Smooth muscle cell (in vitro differentiated cells): ENCODE results near the gene PTGES2. TPM values are rescaled to one million over a fixed set of nuclear protein-coding genes. Genes with fewer than 3 reads are reported as not detected.

ENCODE experiments used
- DNase-seq: peaks from one replicate; lab custom pipeline; 2025; ENCODE audit not compliant: unreplicated experiment; lab: John Stamatoyannopoulos, UW
- H2AFZ ChIP-seq: fragments of 200-600 bp; sonication (generic); 2 replicates; pipeline ENCODE4 v1.6.0; 2016; ENCODE audit warnings: antibody characterized with exemption, low read depth, mild to moderate bottlenecking
- H3F3A ChIP-seq: fragments of 200-600 bp; sonication (generic); 2 replicates; pipeline ENCODE4 v1.6.0; 2017; ENCODE audit warnings: antibody characterized with exemption, low read depth
- H3K27ac ChIP-seq: fragments of 200-600 bp; sonication (generic); 2 replicates; pipeline ENCODE4 v1.5.1; 2016; ENCODE audit warnings: low read depth, mild to moderate bottlenecking
- H3K27me3 ChIP-seq: fragments of 200-600 bp; sonication (generic); 2 replicates; pipeline ENCODE4 v1.6.1; 2016; ENCODE audit warnings: low read depth, mild to moderate bottlenecking
- H3K36me3 ChIP-seq: fragments of 200-600 bp; sonication (generic); 2 replicates; pipeline ENCODE4 v1.5.1; 2016; ENCODE audit warnings: low read depth
- H3K4me1 ChIP-seq: fragments of 200-600 bp; sonication (generic); 2 replicates; pipeline ENCODE4 v1.5.1; 2016; ENCODE audit warnings: low read depth
- H3K4me2 ChIP-seq: fragments of 200-600 bp; sonication (generic); 2 replicates; pipeline ENCODE4 v1.6.0; 2016; ENCODE audit warnings: mild to moderate bottlenecking
- H3K4me3 ChIP-seq: fragments of 200-600 bp; sonication (generic); 2 replicates; pipeline ENCODE4 v1.5.1; 2016; ENCODE audit warnings: mild to moderate bottlenecking
- H3K79me2 ChIP-seq: fragments of 200-600 bp; sonication (generic); 2 replicates; pipeline ENCODE4 v1.6.0; 2016; ENCODE audit warnings: low read depth, mild to moderate bottlenecking
- H3K9ac ChIP-seq: fragments of 200-600 bp; sonication (generic); 2 replicates; pipeline ENCODE4 v1.6.0; 2016; ENCODE audit warnings: low read depth
- H3K9me3 ChIP-seq: fragments of 200-600 bp; sonication (generic); replicated peaks from 2 replicates; pipeline ENCODE4 v1.5.1; 2016; ENCODE audit warnings: low read depth
- H4K20me1 ChIP-seq: fragments of 200-600 bp; sonication (generic); 2 replicates; pipeline ENCODE4 v1.6.0; 2016; ENCODE audit warnings: low read depth
- WGBS: methylation state at CpG from one replicate; pipeline ENCODE4 v1.1.7; 2016; ENCODE audit warnings: low lambda C conversion rate; 5-methylcytosine and 5-hydroxymethylcytosine counted together
- polyA plus RNA-seq: library from polyadenylated mRNA; unstranded; fragments of >200 nt; fragmentation: Nextera tagmentation; extraction: Ambion mirVana; gene quantifications from 2 replicates; pipeline ENCODE4 v1.2.1, GENCODE V29; 2016
- total RNA-seq: library from RNA; depleted of rRNA; stranded (reverse); fragments of >200 nt; gene quantifications from 2 replicates; pipeline ENCODE4 v1.2.3, GENCODE V29; 2014
- TF ChIP-seq, protein P1 (sequence below): fragments of 200-600 bp; sonication (generic); IDR thresholded peaks from 2 replicates; pipeline ENCODE4 v1.5.1; 2017; ENCODE audit warnings: borderline replicate concordance, mild to moderate bottlenecking, antibody characterized with exemption; ENCODE audit not compliant: insufficient read depth, poor library complexity, severe bottlenecking

PTGES2 gene
- total and polyA plus RNA-seq, 2 experiments from 2014 or later: 31.5 to 78.6 TPM

DNA sequence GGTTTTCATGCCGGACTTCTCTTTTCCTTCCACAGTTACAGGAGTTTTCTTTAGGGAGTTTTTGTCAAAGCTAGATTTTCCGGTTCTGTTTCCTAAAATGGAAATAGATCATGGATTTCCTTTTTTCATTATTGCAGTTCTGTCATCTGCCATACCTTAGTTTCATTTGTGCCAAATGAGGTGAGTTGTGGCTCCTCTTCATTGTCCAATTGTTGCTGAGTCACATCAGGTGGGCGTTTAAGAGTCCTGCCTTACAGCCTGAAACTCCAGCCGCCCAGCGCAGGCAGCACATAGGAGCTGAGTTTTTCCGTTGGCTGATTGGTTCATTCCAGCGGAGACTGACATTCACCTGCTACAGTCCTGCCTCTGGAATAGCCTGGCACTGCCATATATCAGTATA lies 45.4 kb downstream of the PTGES2 start:
- no peak for DNase-seq
- H3K27ac ChIP-seq: peak overlapping the region; percentile 62
- peak overlapping the region; percentile 6 for H3K4me2 ChIP-seq
- H3K4me1 ChIP-seq: peaks cover 25% of the 10 kb centered on the region
- TF ChIP-seq, protein P1, sequence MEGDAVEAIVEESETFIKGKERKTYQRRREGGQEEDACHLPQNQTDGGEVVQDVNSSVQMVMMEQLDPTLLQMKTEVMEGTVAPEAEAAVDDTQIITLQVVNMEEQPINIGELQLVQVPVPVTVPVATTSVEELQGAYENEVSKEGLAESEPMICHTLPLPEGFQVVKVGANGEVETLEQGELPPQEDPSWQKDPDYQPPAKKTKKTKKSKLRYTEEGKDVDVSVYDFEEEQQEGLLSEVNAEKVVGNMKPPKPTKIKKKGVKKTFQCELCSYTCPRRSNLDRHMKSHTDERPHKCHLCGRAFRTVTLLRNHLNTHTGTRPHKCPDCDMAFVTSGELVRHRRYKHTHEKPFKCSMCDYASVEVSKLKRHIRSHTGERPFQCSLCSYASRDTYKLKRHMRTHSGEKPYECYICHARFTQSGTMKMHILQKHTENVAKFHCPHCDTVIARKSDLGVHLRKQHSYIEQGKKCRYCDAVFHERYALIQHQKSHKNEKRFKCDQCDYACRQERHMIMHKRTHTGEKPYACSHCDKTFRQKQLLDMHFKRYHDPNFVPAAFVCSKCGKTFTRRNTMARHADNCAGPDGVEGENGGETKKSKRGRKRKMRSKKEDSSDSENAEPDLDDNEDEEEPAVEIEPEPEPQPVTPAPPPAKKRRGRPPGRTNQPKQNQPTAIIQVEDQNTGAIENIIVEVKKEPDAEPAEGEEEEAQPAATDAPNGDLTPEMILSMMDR: no peak
- peaks cover 35% of the 10 kb centered on the region for H3F3A ChIP-seq
- H3K79me2 ChIP-seq: peaks cover 21% of the 10 kb centered on the region
- 68% methylated on average over 7 of the region's 7 CpGs for WGBS
- no peak overlapping the region for H3K9ac ChIP-seq
- no peak overlapping the region for H2AFZ ChIP-seq
- no peaks in the 10 kb centered on the region for H3K9me3 ChIP-seq
- H3K27me3 ChIP-seq: no peaks in the 10 kb centered on the region
- H3K4me3 ChIP-seq: no peak overlapping the region
- H4K20me1 ChIP-seq: peaks cover 57% of the 10 kb centered on the region
- H3K36me3 ChIP-seq: no peaks in the 10 kb centered on the region

DNA sequence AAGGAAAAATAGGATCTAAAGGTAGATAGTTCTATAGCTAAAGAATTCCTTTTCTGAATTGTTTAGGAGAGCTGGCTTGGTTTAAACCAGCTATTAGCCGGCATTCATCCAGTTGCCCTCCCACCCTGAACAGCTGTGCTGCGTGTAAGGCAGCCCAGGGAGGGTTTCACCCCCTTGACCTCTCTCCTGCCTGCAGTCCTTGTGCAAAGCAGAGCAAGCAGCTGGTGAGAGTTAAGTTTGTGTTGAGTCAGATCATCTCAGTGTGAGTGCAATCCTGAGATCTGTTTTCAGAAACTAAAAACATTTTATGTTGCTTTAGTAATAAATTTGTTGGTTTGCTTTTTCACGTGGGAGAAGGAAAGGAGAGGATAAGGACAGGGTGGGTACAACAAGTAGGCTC lies 46.5 kb downstream of the PTGES2 start:
- DNase-seq: no peak
- H3K4me1 ChIP-seq: peaks cover 25% of the 10 kb centered on the region
- TF ChIP-seq, protein P1: no peak
- H3K36me3 ChIP-seq: no peaks in the 10 kb centered on the region
- H3K9me3 ChIP-seq: no peaks in the 10 kb centered on the region
- H3K4me3 ChIP-seq: no peak overlapping the region
- H2AFZ ChIP-seq: no peak overlapping the region
- peak overlapping the region; percentile 21 for H3K4me2 ChIP-seq
- no peaks in the 10 kb centered on the region for H3K27me3 ChIP-seq
- peak overlapping the region; percentile 62 for H3K27ac ChIP-seq
- no peak overlapping the region for H3K9ac ChIP-seq
- 12% methylated on average over 3 of the region's 3 CpGs for WGBS
- H4K20me1 ChIP-seq: peaks cover 64% of the 10 kb centered on the region
- H3K79me2 ChIP-seq: peaks cover 26% of the 10 kb centered on the region
- peaks cover 35% of the 10 kb centered on the region for H3F3A ChIP-seq

DNA sequence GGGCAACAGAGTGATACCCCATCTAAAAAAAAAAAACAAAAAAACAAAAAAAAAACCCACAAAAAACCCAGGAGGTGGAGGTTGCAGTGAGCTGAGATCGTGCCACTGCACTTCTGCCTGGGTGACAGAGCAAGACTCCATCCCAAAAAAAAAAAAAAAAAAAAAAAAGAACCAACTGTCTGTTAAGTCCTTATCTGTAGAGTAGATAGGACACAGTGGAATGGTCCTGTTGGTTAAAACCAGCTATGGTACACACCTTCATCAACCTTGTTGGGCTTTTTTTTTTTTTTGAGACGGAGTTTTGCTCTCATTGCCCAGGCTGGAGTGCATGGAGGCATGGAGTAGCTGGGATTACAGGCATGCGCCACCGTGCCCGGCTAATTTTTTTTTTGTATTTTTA lies 47.3 kb downstream of the PTGES2 start:
- no peak overlapping the region for H3K9ac ChIP-seq
- no peak overlapping the region for H3K4me2 ChIP-seq
- H3K4me1 ChIP-seq: peaks cover 25% of the 10 kb centered on the region
- H4K20me1 ChIP-seq: peaks cover 64% of the 10 kb centered on the region
- H3K36me3 ChIP-seq: no peaks in the 10 kb centered on the region
- WGBS: 92% methylated on average over 5 of the region's 5 CpGs
- H3K9me3 ChIP-seq: no peaks in the 10 kb centered on the region
- no peak overlapping the region for H2AFZ ChIP-seq
- DNase-seq: no peak
- H3F3A ChIP-seq: peaks cover 35% of the 10 kb centered on the region
- H3K79me2 ChIP-seq: peaks cover 29% of the 10 kb centered on the region
- TF ChIP-seq, protein P1: no peak
- peak overlapping the region; percentile 62 for H3K27ac ChIP-seq
- H3K27me3 ChIP-seq: no peaks in the 10 kb centered on the region
- H3K4me3 ChIP-seq: no peak overlapping the region
